ENCODE data around the gene ATP6V0B.

Gene ATP6V0B

GRCh38 chr1:44024903-44025525 is 50.3 kb downstream of the ATP6V0B start:
- H4K91ac ChIP-seq (ENCODE audit: low read depth, low read length, poor library complexity): no peak overlapping the region
- no peak overlapping the region for H3K14ac ChIP-seq (ENCODE audit: low read length)
- H3K36me3 ChIP-seq (replicated peaks in 1 of 2; ENCODE audit: control insufficient read depth in 2 of 2, insufficient read depth in 2 of 2, low read length in 2 of 2): peaks cover 0 to 27% of the 10 kb centered on the region in 2 donors
- H3K4ac ChIP-seq (ENCODE audit: low read length): no peak overlapping the region
- H2AK5ac ChIP-seq (ENCODE audit: low read depth, low read length): no peak overlapping the region
- H3K23ac ChIP-seq (ENCODE audit: low read depth, low read length, poor library complexity): no peak overlapping the region
- DNase-seq (ENCODE audit: low spot score): no peak
- H3K4me2 ChIP-seq (ENCODE audit: insufficient read depth, low read length, poor library complexity, severe bottlenecking): no peak overlapping the region
- no peak overlapping the region for H2AFZ ChIP-seq (ENCODE audit: low read length)
- no CpG with 5 or more reads among the region's 13 CpGs for WGBS, 2 donors (ENCODE audit: extremely low coverage in 2 of 2, insufficient read length in 2 of 2, insufficient replicate concordance in 1 of 2)
- no peak overlapping the region for H2BK120ac ChIP-seq (ENCODE audit: low read depth, low read length)
- no peak overlapping the region for H3K9ac ChIP-seq (ENCODE audit: low read depth, low read length, poor library complexity)
- no peak overlapping the region for H3K27ac ChIP-seq (replicated peaks; ENCODE audit: low read length)
- no peak overlapping the region for H4K8ac ChIP-seq (ENCODE audit: low read depth, low read length)
- H3K18ac ChIP-seq (ENCODE audit: low read length): no peak overlapping the region
- H3K4me1 ChIP-seq (ENCODE audit: control insufficient read depth in 2 of 2, insufficient read depth in 1 of 2, low read depth in 1 of 2, low read length in 2 of 2): peaks cover 5 to 9% of the 10 kb centered on the region in 2 donors
- no peak overlapping the region for H3K4me3 ChIP-seq (ENCODE audit: low read length in 2 of 2)
- H2BK15ac ChIP-seq (ENCODE audit: low read length): no peak overlapping the region
- H3K79me1 ChIP-seq (ENCODE audit: low read depth, low read length): no peaks in the 10 kb centered on the region
- H2BK5ac ChIP-seq (ENCODE audit: low read length): no peak overlapping the region
- no peaks in the 10 kb centered on the region for H3K27me3 ChIP-seq (ENCODE audit: control insufficient read depth in 3 of 3, insufficient read depth in 3 of 3, low read depth in 1 of 3, low read length in 3 of 3)
- no peak overlapping the region for H2BK12ac ChIP-seq (ENCODE audit: low read length)
- H3K9me3 ChIP-seq (replicated peaks in 1 of 2; ENCODE audit: control insufficient read depth in 2 of 2, insufficient read depth in 1 of 2, low read depth in 1 of 2, low read length in 2 of 2): no peaks in the 10 kb centered on the region

GRCh38 chr1:44025816-44026215 is 51.1 kb downstream of the ATP6V0B start:
- Histone ChIP-seq H2BK12ac (ENCODE audit: low read length) (no peak overlapping the region), H2BK15ac (ENCODE audit: low read length) (no peak overlapping the region), H2BK120ac (ENCODE audit: low read depth, low read length) (no peak overlapping the region), H3K23ac (ENCODE audit: low read depth, low read length, poor library complexity) (no peak overlapping the region), H2AFZ (ENCODE audit: low read length) (no peak overlapping the region), H3K9ac (ENCODE audit: low read depth, low read length, poor library complexity) (no peak overlapping the region), H3K79me1 (ENCODE audit: low read depth, low read length) (no peaks in the 10 kb centered on the region), H3K4me1 (ENCODE audit: control insufficient read depth in 2 of 2, insufficient read depth in 1 of 2, low read depth in 1 of 2, low read length in 2 of 2) (peaks cover 7 to 8% of the 10 kb centered on the region in 2 donors), H3K36me3 (replicated peaks in 1 of 2; ENCODE audit: control insufficient read depth in 2 of 2, insufficient read depth in 2 of 2, low read length in 2 of 2) (peaks cover 0 to 24% of the 10 kb centered on the region in 2 donors), H2BK5ac (ENCODE audit: low read length) (no peak overlapping the region), H3K4ac (ENCODE audit: low read length) (no peak overlapping the region), H3K18ac (ENCODE audit: low read length) (no peak overlapping the region), H2AK5ac (ENCODE audit: low read depth, low read length) (no peak overlapping the region), H3K4me2 (ENCODE audit: insufficient read depth, low read length, poor library complexity, severe bottlenecking) (no peak overlapping the region), H3K27me3 (ENCODE audit: control insufficient read depth in 3 of 3, insufficient read depth in 3 of 3, low read depth in 1 of 3, low read length in 3 of 3) (no peaks in the 10 kb centered on the region), H3K27ac (replicated peaks; ENCODE audit: low read length) (no peak overlapping the region), H3K4me3 (ENCODE audit: low read length in 2 of 2) (no peak overlapping the region), H4K8ac (ENCODE audit: low read depth, low read length) (no peak overlapping the region), H3K9me3 (replicated peaks in 1 of 2; ENCODE audit: control insufficient read depth in 2 of 2, insufficient read depth in 1 of 2, low read depth in 1 of 2, low read length in 2 of 2) (no peaks in the 10 kb centered on the region), H3K14ac (ENCODE audit: low read length) (no peak overlapping the region), H4K91ac (ENCODE audit: low read depth, low read length, poor library complexity) (no peak overlapping the region)
- DNase-seq (ENCODE audit: low spot score): no peak
- no CpG with 5 or more reads among the region's 3 CpGs for WGBS, 2 donors (ENCODE audit: extremely low coverage in 2 of 2, insufficient read length in 2 of 2, insufficient replicate concordance in 1 of 2)

GRCh38 chr1:44027320-44027719 is 52.6 kb downstream of the ATP6V0B start:
- no CpG with 5 or more reads among the region's 3 CpGs for WGBS, 2 donors (ENCODE audit: extremely low coverage in 2 of 2, insufficient read length in 2 of 2, insufficient replicate concordance in 1 of 2)
- H3K4me2 ChIP-seq (ENCODE audit: insufficient read depth, low read length, poor library complexity, severe bottlenecking): no peak overlapping the region

More at GRCh38 chr1:44027320-44027719, 52.6 kb downstream of the ATP6V0B start:
- H3K14ac ChIP-seq (ENCODE audit: low read length): no peak overlapping the region
- H3K4ac ChIP-seq (ENCODE audit: low read length): no peak overlapping the region
- H2BK120ac ChIP-seq (ENCODE audit: low read depth, low read length): no peak overlapping the region
- no peak overlapping the region for H2BK15ac ChIP-seq (ENCODE audit: low read length)
- H4K91ac ChIP-seq (ENCODE audit: low read depth, low read length, poor library complexity): no peak overlapping the region
- H3K4me1 ChIP-seq (ENCODE audit: control insufficient read depth in 2 of 2, insufficient read depth in 1 of 2, low read depth in 1 of 2, low read length in 2 of 2): peaks cover 13 to 17% of the 10 kb centered on the region in 2 donors
- no peak overlapping the region for H3K27ac ChIP-seq (replicated peaks; ENCODE audit: low read length)
- peaks cover 0 to 14% (median 0%) of the 10 kb centered on the region in 3 experiments for H3K27me3 ChIP-seq (ENCODE audit: control insufficient read depth in 3 of 3, insufficient read depth in 3 of 3, low read depth in 1 of 3, low read length in 3 of 3)
- H2BK5ac ChIP-seq (ENCODE audit: low read length): no peak overlapping the region
- H2AFZ ChIP-seq (ENCODE audit: low read length): no peak overlapping the region
- no peaks in the 10 kb centered on the region for H3K9me3 ChIP-seq (replicated peaks in 1 of 2; ENCODE audit: control insufficient read depth in 2 of 2, insufficient read depth in 1 of 2, low read depth in 1 of 2, low read length in 2 of 2)
- H3K23ac ChIP-seq (ENCODE audit: low read depth, low read length, poor library complexity): no peak overlapping the region
- no peak overlapping the region for H4K8ac ChIP-seq (ENCODE audit: low read depth, low read length)
- H2BK12ac ChIP-seq (ENCODE audit: low read length): no peak overlapping the region
- H3K4me3 ChIP-seq (ENCODE audit: low read length in 2 of 2): no peak overlapping the region
- H3K9ac ChIP-seq (ENCODE audit: low read depth, low read length, poor library complexity): no peak overlapping the region
- peaks cover 0 to 18% of the 10 kb centered on the region in 2 donors for H3K36me3 ChIP-seq (replicated peaks in 1 of 2; ENCODE audit: control insufficient read depth in 2 of 2, insufficient read depth in 2 of 2, low read length in 2 of 2)
- H3K79me1 ChIP-seq (ENCODE audit: low read depth, low read length): no peaks in the 10 kb centered on the region
- DNase-seq (ENCODE audit: low spot score): no peak
- H3K18ac ChIP-seq (ENCODE audit: low read length): no peak overlapping the region
- H2AK5ac ChIP-seq (ENCODE audit: low read depth, low read length): no peak overlapping the region

Measured in neuronal stem cell (in vitro differentiated cells).